ENCODE results near the gene LHX4. TPM values are rescaled to one million over a fixed set of nuclear protein-coding genes. Genes with fewer than 3 reads are reported as not detected.
"Not testable (repeated sequence)": the region's sequence is repeated elsewhere in the genome, so short reads cannot be mapped to it uniquely, and the experiment has no call there.

Gene LHX4
- total RNA-seq, 2 experiments from 2014 or later = not detected

DNA sequence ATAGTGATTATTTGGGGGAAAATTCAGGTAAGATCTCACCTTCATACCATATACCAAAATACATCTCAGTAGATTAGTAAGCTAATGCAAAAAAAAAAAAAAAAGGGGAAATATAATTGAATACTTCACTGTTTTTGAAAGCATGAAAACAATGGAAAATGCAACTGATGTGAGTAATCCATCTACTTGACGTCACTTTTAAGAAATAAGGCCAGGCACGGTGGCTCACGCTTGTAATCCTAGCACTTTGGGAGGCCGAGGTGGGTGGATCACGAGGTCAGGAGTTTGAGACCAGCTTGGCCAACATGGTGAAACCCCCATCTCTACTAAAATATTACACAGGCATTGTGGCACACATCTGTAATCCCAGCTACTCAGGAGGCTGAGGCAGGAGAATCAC lies 27.5 kb upstream of the LHX4 start:
- CTCF ChIA-PET = interaction anchor here (0.6 to 0.7 kb wide), 2 partner anchors 192 to 1200 kb away, joined by 3 read pairs; no protein-coding TSS in a partner anchor
- not testable (repeated sequence) for H3K36me3 Mint-ChIP-seq (ENCODE audit: low read depth)

DNA sequence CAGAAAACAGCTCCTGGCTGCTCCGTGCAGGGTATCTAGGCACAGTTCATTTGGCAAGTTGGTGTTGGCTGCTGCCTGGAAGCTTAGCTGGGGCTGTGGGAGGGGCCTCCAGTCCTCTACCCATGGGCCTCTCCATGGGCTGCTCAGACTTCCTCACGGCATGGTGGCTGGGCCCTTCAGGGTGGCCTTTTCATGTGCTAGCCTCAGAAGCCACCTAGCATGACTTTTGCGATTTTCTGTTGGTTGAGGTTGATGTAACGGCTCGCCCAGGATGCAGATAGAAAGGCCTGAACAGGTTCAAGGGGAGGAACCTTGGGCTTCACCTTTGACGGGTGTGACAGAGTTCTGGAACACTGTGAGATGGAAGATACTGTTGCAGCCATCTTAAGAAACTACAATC lies 25.8 kb upstream of the LHX4 start:
- DNase-seq = no peak
- Mint-ChIP-seq H3K9me3 (no peaks in the 10 kb centered on the region), H3K36me3 (ENCODE audit: low read depth) (no peaks in the 10 kb centered on the region), H3K27me3 (peaks cover 5% of the 10 kb centered on the region), H3K27ac (no peak overlapping the region), H3K4me3 (no peak overlapping the region), H3K4me1 (no peaks in the 10 kb centered on the region)
- ChIA-PET POLR2A (no interaction called here), CTCF (no interaction called here)

More for the DNA sequence above, 27.5 kb upstream of the LHX4 start:
- H3K27me3 Mint-ChIP-seq, H3K27ac Mint-ChIP-seq, H3K9me3 Mint-ChIP-seq, POLR2A ChIA-PET, H3K4me3 Mint-ChIP-seq, DNase-seq, H3K4me1 Mint-ChIP-seq: not testable (repeated sequence)

DNA sequence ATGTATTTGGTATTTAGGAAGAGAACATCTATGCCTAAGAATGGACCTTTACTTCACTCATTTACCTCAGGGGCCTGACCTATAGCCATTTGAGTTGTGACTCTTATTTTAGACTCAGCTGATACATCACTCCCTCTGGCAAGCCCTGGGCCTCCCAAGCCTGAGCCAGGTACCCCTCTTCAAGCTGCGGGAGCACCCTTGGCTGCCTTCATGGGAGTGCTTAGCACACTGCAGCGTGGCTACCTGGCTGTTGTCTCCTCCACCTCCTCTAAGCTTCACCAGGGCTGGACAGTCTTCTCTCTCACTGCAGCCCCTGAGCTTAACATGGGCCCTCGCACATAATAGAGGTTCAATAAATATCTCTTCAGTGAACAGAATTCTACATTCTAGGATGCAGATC lies 23.5 kb upstream of the LHX4 start:
- no peaks in the 10 kb centered on the region for H3K9me3 Mint-ChIP-seq
- ChIA-PET POLR2A (interaction anchor here (0.7 to 1.1 kb wide), 2 partner anchors 8 to 324 kb away, joined by 3 read pairs; no protein-coding TSS in a partner anchor), CTCF (interaction anchor here (1.0 kb wide), 1 partner anchor 27 kb away, joined by 6 read pairs; no protein-coding TSS in a partner anchor)
- H3K36me3 Mint-ChIP-seq (ENCODE audit: low read depth) = no peaks in the 10 kb centered on the region
- H3K4me1 Mint-ChIP-seq = no peaks in the 10 kb centered on the region
- H3K27ac Mint-ChIP-seq = no peak overlapping the region
- H3K4me3 Mint-ChIP-seq = no peak overlapping the region
- no peak for DNase-seq
- peaks cover 6% of the 10 kb centered on the region for H3K27me3 Mint-ChIP-seq

DNA sequence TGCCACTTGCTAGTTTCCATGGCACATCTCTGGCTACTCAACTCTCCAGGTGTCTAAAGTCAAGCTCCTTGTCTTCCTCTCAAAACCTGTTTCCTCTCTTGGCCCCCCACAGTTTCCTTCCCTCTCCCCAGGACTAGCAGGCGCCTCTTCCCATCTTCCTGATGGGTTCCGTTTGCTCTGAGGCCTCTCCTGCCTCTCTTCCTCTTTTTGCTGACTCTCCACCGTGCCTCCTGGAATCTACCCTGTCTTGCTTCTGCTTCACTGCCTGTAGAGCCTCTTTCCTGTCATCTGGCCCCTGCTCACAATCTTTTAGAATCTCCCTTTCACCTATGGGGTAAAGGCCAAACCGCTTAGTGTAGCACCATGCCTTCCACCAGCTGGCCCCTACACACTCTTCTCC lies 21.8 kb upstream of the LHX4 start:
- CTCF ChIA-PET = no interaction called here
- POLR2A ChIA-PET = no interaction called here

DNA sequence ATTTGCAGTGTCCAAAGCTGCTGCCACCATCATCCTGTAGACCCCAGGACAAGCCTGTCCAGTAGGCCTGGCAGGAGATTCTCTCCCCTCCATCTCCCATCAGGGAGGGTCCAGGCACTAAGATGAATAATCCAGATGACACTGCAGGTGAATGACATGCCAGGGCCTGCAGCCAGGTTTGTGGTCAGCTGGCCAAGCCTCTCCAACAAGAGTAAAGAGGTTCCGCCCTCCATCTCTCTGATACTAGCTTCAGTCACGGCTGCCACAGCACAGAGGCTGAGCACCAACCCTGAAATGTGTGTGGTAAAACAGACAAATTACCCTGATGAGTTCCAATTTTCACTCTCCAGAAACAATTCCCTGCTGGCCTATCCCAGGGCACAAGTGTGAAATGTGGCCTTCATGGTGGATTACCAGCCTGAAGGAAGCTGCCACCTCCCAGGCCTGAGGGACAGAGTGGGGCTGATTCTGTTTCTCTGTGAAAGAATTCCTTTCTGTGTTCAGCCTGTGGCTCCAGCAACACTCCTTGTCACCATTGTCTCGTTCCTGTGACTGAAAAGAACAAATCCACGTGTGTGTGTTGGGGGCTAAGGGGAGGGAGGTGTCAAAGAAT lies 19.9 kb upstream of the LHX4 start:
- ChIA-PET CTCF (interaction anchor here (0.7 to 1.1 kb wide), 2 partner anchors 9 to 29 kb away, joined by 3 read pairs; no protein-coding TSS in a partner anchor), POLR2A (no interaction called here)
- Mint-ChIP-seq H3K4me1 (peaks cover 12% of the 10 kb centered on the region), H3K27ac (no peak overlapping the region), H3K9me3 (no peaks in the 10 kb centered on the region), H3K4me3 (no peak overlapping the region), H3K27me3 (peaks cover 13% of the 10 kb centered on the region), H3K36me3 (ENCODE audit: low read depth) (no peaks in the 10 kb centered on the region)
- no peak for DNase-seq

More for the DNA sequence above, 21.8 kb upstream of the LHX4 start:
- no peaks in the 10 kb centered on the region for H3K36me3 Mint-ChIP-seq (ENCODE audit: low read depth)
- H3K27me3 Mint-ChIP-seq = peaks cover 12% of the 10 kb centered on the region
- no peak overlapping the region for H3K4me3 Mint-ChIP-seq
- no peak overlapping the region for H3K27ac Mint-ChIP-seq
- H3K4me1 Mint-ChIP-seq = peaks cover 3% of the 10 kb centered on the region
- H3K9me3 Mint-ChIP-seq = no peaks in the 10 kb centered on the region
- no peak for DNase-seq

DNA sequence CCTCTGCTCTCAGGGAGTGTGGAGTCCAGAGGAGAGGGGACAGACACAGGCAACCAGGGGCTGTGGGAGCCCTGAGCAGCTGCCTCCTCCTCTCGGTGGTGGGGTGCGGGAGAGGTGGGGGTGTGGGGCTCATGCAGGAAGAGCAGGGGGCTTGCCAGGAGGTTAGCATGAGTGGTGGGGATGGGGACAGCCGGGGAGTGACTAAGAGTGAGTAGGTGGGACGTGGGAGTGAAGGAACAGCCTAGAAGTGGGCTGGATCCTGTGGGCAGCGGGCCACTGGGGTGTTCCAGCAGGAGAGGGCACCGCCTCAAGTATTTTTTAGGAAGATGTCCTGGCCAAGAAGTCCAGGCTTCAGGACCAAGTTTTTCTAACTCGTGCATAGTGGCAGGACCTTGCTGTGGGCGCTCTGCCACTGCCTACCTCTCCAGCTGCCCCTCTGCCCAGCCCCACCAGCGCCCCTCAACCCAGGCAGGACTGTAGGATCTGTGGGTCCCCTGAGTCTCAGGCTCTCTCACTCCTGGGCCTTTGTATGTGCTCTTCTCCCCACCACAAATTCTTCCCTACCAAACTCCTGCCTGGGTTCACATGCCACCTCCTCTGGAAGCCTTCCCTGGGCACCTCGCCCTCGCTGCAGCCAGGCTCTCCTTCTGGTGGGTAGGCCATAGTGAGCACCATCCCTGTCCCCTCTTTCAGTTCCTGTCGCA lies 18.8 kb upstream of the LHX4 start:
- peaks cover 14% of the 10 kb centered on the region for H3K4me1 Mint-ChIP-seq
- POLR2A ChIA-PET = no interaction called here
- no peak for DNase-seq
- no peak overlapping the region for H3K4me3 Mint-ChIP-seq
- no peak overlapping the region for H3K27ac Mint-ChIP-seq
- no peaks in the 10 kb centered on the region for H3K9me3 Mint-ChIP-seq
- H3K36me3 Mint-ChIP-seq (ENCODE audit: low read depth) = no peaks in the 10 kb centered on the region
- CTCF ChIA-PET = no interaction called here
- peaks cover 13% of the 10 kb centered on the region for H3K27me3 Mint-ChIP-seq

DNA sequence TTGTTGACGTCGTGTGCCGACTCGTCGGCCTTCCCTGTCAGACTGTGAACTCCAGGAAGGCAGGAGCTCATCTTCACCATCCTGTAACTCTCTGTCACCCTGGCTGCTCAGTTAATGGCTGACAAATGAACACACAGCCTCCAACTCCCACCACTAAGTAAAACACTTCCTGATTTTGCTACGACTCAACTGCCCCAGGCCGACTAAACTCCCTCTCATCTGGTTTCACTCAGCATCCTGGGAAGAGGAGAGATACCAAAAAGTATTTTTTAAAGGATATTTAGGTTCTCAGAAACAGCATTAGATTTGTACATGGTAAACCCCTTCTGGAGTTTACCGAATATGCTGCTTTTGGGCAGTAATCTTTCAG lies 18.2 kb upstream of the LHX4 start:
- Mint-ChIP-seq H3K36me3 (ENCODE audit: low read depth) (no peaks in the 10 kb centered on the region), H3K9me3 (no peaks in the 10 kb centered on the region), H3K4me1 (peaks cover 14% of the 10 kb centered on the region), H3K4me3 (no peak overlapping the region), H3K27me3 (peaks cover 13% of the 10 kb centered on the region), H3K27ac (no peak overlapping the region)
- CTCF ChIA-PET = no interaction called here
- POLR2A ChIA-PET = no interaction called here
- no peak for DNase-seq

DNA sequence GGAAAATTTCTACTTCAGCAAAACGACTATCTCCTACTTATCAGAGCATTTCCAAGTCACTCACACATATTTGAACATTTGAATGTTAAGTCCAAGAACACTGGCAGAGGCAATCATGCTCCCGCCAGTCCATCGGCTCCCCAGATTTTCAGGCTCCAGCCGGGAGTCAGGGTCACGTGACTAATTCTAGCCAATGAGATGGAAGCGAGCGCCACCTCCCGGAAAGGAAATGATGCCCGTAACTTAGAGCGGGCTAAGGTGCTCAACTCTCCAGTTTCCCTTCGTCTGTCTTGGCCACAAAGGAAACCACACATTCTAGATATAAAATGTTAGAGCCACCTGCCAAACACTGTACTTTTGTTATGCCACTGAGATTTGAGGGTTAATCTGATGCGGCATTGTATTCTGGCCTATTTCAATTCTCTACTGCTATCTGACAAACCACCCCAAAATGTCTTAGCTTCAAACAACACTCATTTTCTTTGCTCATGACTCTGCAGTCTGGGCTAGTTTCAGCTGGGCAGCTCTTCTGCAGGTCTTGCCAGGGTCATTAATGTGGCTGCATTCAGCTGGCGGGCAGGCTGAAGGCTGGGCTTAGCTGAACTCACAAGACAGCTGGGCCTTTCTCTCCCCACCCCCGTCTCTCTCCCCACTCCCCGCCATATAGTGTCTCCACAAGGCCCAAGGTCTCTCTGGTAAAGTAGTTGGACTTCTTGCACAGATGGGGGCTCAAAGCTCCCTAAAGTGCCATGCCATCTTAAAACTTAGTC lies 16.5 kb upstream of the LHX4 start:
- peaks cover 14% of the 10 kb centered on the region for H3K4me1 Mint-ChIP-seq
- DNase-seq = peak; percentile 62
- H3K36me3 Mint-ChIP-seq (ENCODE audit: low read depth) = no peaks in the 10 kb centered on the region
- H3K9me3 Mint-ChIP-seq = no peaks in the 10 kb centered on the region
- H3K27ac Mint-ChIP-seq = no peak overlapping the region
- CTCF ChIA-PET = interaction anchor here (1.3 to 1.7 kb wide), 2 partner anchors 35 to 46 kb away, joined by 3 to 6 read pairs; no protein-coding TSS in a partner anchor
- POLR2A ChIA-PET = interaction anchor here (0.8 kb wide), 1 partner anchor 289 kb away, joined by 3 read pairs; the partner anchor contains the start of gene ACBD6
- peak overlapping the region; percentile 45 for H3K4me3 Mint-ChIP-seq
- H3K27me3 Mint-ChIP-seq = peaks cover 8% of the 10 kb centered on the region

DNA sequence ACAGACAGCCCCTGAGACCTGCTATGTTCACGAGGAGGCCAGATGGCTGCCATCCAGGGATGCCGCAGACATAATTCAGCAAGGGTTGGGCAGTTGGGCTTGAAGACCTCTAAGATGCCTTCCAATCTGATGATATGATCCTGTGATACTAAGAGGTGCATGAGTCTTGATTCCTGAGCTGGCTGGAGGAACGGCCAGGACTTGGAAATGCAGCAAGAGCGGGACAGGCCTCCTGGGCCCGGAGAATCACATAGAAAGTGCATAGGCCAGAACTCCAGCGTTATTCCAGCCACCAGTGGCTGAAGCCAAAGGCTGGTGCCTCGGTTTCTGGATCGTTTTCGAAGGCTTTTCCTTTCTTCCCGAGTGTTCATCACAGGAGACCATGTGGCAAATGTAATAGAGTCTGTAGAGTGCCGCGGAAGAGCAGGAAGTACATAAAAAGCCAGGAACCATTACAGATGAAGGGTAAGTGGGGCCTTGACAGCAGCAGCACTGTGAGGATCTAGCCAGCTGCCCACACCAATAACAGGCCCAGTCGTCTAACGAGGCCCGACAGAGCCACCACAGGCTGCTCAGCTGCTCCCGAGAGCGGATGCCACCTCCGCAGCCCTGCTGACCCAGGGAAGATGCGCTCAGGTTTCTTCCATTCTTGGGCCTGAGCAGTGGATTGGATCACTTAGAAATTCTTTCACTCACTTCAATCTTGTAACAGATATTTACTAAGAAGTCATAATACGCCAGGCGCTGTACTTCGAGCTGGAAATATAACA lies 14.0 kb upstream of the LHX4 start:
- no peak for DNase-seq

DNA sequence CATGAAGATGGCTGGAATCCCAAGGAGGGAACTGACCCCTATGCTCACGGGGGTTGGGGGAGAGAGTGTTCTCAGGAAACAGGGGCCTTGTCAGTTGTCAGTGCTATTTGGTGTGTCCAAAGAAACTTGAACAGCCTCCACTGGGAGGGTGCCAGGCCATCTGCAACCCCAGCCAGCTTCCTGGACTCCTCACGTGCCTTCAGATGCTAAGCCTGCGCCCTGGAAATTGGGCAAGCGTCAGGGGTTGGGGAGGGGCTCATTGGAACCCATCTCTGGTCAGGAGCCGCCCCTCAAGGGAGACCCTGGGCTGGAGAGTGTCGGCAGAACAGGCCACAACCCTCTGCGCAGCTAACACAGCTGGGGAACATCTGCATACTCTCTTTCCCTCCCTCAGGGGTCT lies 13.1 kb upstream of the LHX4 start:
- ChIA-PET POLR2A (no interaction called here), CTCF (no interaction called here)
- H3K9me3 Mint-ChIP-seq = no peaks in the 10 kb centered on the region
- H3K27ac Mint-ChIP-seq = no peak overlapping the region
- no peaks in the 10 kb centered on the region for H3K36me3 Mint-ChIP-seq (ENCODE audit: low read depth)
- no peak overlapping the region for H3K4me3 Mint-ChIP-seq
- no peak for DNase-seq
- H3K4me1 Mint-ChIP-seq = peaks cover 14% of the 10 kb centered on the region
- H3K27me3 Mint-ChIP-seq = peaks cover 10% of the 10 kb centered on the region

More for the DNA sequence above, 14.0 kb upstream of the LHX4 start:
- no peaks in the 10 kb centered on the region for H3K9me3 Mint-ChIP-seq
- ChIA-PET POLR2A (no interaction called here), CTCF (interaction anchor here (1.2 kb wide), 1 partner anchor 37 kb away, joined by 3 read pairs; no protein-coding TSS in a partner anchor)
- peaks cover 14% of the 10 kb centered on the region for H3K4me1 Mint-ChIP-seq
- no peaks in the 10 kb centered on the region for H3K36me3 Mint-ChIP-seq (ENCODE audit: low read depth)
- peaks cover 10% of the 10 kb centered on the region for H3K27me3 Mint-ChIP-seq
- no peak overlapping the region for H3K4me3 Mint-ChIP-seq
- no peak overlapping the region for H3K27ac Mint-ChIP-seq

DNA sequence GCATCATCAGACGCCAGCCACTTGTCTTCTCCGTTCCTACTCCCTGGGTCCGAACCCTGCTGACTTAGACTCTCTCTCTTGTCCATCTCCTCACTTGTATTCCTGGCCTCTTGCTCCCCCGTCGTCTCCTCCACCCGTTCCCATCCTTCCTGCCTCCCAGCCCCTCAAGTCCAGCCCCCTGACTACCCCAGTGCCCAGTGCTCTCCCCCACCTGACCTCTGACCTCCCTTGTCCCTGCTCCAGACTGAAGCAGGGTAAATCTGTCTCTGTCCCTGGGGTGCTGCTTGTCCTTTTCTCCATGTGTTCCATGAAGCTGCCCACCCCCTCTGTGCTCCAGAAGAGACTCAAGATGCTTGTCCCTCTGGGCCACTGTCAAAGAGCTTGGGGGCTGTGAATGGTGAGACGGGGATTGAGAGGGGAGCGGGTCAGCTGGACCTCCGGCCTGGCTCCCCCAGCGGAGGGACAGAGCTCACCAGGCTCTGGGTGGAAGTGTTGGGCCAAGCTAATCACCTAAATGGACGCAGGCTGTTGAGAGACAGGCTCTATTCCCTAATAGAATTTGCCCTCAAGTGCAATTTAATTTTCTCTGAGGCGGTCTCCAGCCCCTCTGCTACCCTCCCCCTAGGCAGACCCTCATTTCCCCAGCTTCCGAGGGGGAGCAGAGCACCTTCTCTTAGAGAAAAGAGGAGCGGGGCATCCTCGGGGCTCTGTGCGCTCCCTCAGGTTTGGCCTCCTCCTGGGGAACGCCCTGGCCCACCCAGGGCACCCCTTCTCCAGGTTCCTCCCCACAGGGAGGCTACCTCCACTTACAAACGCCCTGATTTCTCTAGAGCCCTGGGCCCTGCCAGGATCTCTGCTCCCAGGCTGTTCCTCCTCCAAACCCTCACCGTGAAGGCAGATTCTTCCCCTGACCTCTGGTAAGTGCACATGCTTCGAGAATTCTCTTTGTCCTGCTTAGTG lies 11.0 kb upstream of the LHX4 start:
- DNase-seq = no peak
- H3K9me3 Mint-ChIP-seq = no peaks in the 10 kb centered on the region
- H3K4me1 Mint-ChIP-seq = peaks cover 3% of the 10 kb centered on the region
- no peaks in the 10 kb centered on the region for H3K36me3 Mint-ChIP-seq (ENCODE audit: low read depth)
- CTCF ChIA-PET = no interaction called here
- peaks cover 25% of the 10 kb centered on the region for H3K27me3 Mint-ChIP-seq
- no peak overlapping the region for H3K4me3 Mint-ChIP-seq
- no peak overlapping the region for H3K27ac Mint-ChIP-seq
- POLR2A ChIA-PET = no interaction called here

DNA sequence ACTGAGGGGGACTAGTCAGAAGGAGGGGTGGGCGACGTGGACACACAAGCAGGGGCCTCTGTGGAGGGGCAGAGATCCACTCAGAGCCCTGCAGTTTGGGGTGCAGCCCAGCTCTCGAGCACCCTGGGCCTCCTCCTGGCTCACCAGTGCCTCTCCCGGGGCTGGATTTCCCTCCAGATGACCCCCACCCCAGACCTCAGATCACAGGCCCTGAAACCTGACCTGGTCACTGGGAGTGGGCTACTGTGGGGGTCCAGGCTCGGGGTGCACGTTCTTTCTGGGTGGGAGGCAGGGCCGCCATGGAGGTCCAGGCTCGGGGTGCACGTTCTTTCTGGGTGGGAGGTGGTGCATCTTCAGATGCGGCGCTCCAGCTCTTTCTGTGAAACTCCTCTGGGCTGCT lies 10.3 kb upstream of the LHX4 start:
- POLR2A ChIA-PET = no interaction called here
- no peaks in the 10 kb centered on the region for H3K9me3 Mint-ChIP-seq
- CTCF ChIA-PET = no interaction called here
- no peak overlapping the region for H3K4me3 Mint-ChIP-seq
- H3K27me3 Mint-ChIP-seq = peaks cover 32% of the 10 kb centered on the region
- H3K27ac Mint-ChIP-seq = no peak overlapping the region
- no peaks in the 10 kb centered on the region for H3K36me3 Mint-ChIP-seq (ENCODE audit: low read depth)
- no peak for DNase-seq
- peaks cover 2% of the 10 kb centered on the region for H3K4me1 Mint-ChIP-seq

Data from activated CD4-positive, alpha-beta memory T cell treated with anti-CD3 and anti-CD28 coated beads, Interleukin-2, amount 10 ng/mL, durations not matched to agents 7 days and 5 days (primary cell).